HepG2 (cell line): ENCODE measurements around the gene CPNE2. TPM values are rescaled to one million over a fixed set of nuclear protein-coding genes. Genes with fewer than 3 reads are reported as not detected.
A peak's percentile ranks its signal among the peaks of the same experiment; 100 is the strongest.

Source experiments
- AFF4 ChIP-seq: sonication (generic); formaldehyde crosslinking; IDR thresholded peaks from 2 replicates; pipeline ENCODE4 v1.4.0; 2020; ENCODE audit warnings: missing genetic modification reagents
- CBFB ChIP-seq: sonication (generic); formaldehyde crosslinking; IDR thresholded peaks from 2 replicates; pipeline ENCODE4 v1.4.0; 2020; ENCODE audit warnings: missing genetic modification reagents
- CEBPB ChIP-seq: IDR thresholded peaks from 2 replicates; pipeline ENCODE4 v1.6.1; 2011; ENCODE audit warnings: low read depth, low read length, improper control_type of control experiment, borderline replicate concordance
- ETV5 ChIP-seq: IDR thresholded peaks from 2 replicates; pipeline ENCODE4 v1.6.1; 2018; ENCODE audit warnings: missing biosample characterization, missing genetic modification reagents, inconsistent platforms, borderline replicate concordance
- GATAD2A ChIP-seq: IDR thresholded peaks from 2 replicates; pipeline ENCODE4 v1.6.1; 2016
- HMG20A ChIP-seq: IDR thresholded peaks from 2 replicates; pipeline ENCODE4 v1.6.1; 2016; ENCODE audit warnings: borderline replicate concordance
- KMT2A ChIP-seq: sonication (generic); formaldehyde crosslinking; IDR thresholded peaks from 2 replicates; pipeline ENCODE4 v1.4.0; 2020; ENCODE audit warnings: missing genetic modification reagents
- MYC ChIP-seq: sonication (generic); formaldehyde crosslinking; IDR thresholded peaks from 2 replicates; pipeline ENCODE4 v1.9.0; 2021; ENCODE audit warnings: missing genetic modification reagents, borderline replicate concordance
- RARA ChIP-seq: IDR thresholded peaks from 2 replicates; pipeline ENCODE4 v1.6.1; 2016; ENCODE audit warnings: missing genetic modification reagents, missing compliant biosample characterization
- RERE ChIP-seq: IDR thresholded peaks from 2 replicates; pipeline ENCODE4 v1.6.1; 2016; ENCODE audit warnings: low read depth, missing genetic modification reagents, missing compliant biosample characterization
- RXRB ChIP-seq: IDR thresholded peaks from 2 replicates; pipeline ENCODE4 v1.6.1; 2016; ENCODE audit warnings: borderline replicate concordance, missing genetic modification reagents, missing compliant biosample characterization
- THRA ChIP-seq: sonication (generic); formaldehyde crosslinking; IDR thresholded peaks from 2 replicates; pipeline ENCODE4 v1.4.0; 2020; ENCODE audit warnings: missing genetic modification reagents, borderline replicate concordance
- ZBTB37 ChIP-seq: sonication (generic); formaldehyde crosslinking; IDR thresholded peaks from 2 replicates; pipeline ENCODE4 v1.4.0; 2020; ENCODE audit warnings: mild to moderate bottlenecking, missing genetic modification reagents
- ZNF276 ChIP-seq: sonication (generic); formaldehyde crosslinking; IDR thresholded peaks from 2 replicates; pipeline ENCODE4 v1.4.0; 2020; ENCODE audit warnings: mild to moderate bottlenecking, low read depth, missing genetic modification reagents
- ZNF614 ChIP-seq: IDR thresholded peaks from 2 replicates; pipeline ENCODE4 v1.6.1; 2018; ENCODE audit warnings: missing biosample characterization, missing genetic modification reagents, inconsistent platforms, borderline replicate concordance
- ZNF772 ChIP-seq: sonication (generic); formaldehyde crosslinking; IDR thresholded peaks from 2 replicates; pipeline ENCODE4 v1.5.0; 2020; ENCODE audit warnings: mild to moderate bottlenecking, missing genetic modification reagents
- polyA plus RNA-seq, 8 experiments: library from polyadenylated mRNA; depleted of rRNA in 3 of 8; stranded (reverse) in 7 of 8; unstranded in 1 of 8; fragments of >200 nt; fragmentation: Illumina TruSeq in 4 of 8; extraction: Trizol in 4 of 8; gene quantifications; 2 replicates each; pipeline versions ENCODE4 v1.2.1 to v1.2.3, GENCODE V29; 2011 to 2016; ENCODE audit warnings: low read depth in 4 of 8, missing spikeins in 1 of 8, mixed read lengths in 1 of 8; ENCODE audit not compliant: insufficient read depth in 1 of 8
- total RNA-seq, 5 experiments: library from RNA; depleted of rRNA; stranded (reverse); fragments of >200 nt; fragmentation: Illumina TruSeq; extraction: Trizol; gene quantifications; 2 replicates each; pipeline ENCODE4 v1.2.3, GENCODE V29; 2016; ENCODE audit warnings: low read depth in 1 of 5

Gene CPNE2
- total and polyA plus RNA-seq, 2 of the 13 experiments (the other 11 are each of a cell fraction or from before 2014, with no cell fraction given) = 10.6 to 23.3 TPM

- TF ChIP-seq HMG20A (CRISPR knock-in tag) (peak; percentile 94), GATAD2A (peak; percentile 92), MYC (CRISPR knock-in tag) (no peak), RXRB (CRISPR knock-in tag) (peak; percentile 74), ZBTB37 (CRISPR knock-in tag) (no peak), ZNF276 (CRISPR knock-in tag) (no peak), RARA (CRISPR knock-in tag) (peak; percentile 79), ETV5 (CRISPR knock-in tag) (peak; percentile 91), CEBPB (peak; percentile 32; the same call in 1 of the 2 replicates), RERE (CRISPR knock-in tag) (0 out of 2 replicates have a peak, but pooled peaks have one; percentile 18), KMT2A (no peak), THRA (CRISPR knock-in tag) (peak; percentile 64; the same call in 1 of the 2 replicates), CBFB (CRISPR knock-in tag) (0 out of 2 replicates have a peak, but pooled peaks have one; percentile 47), ZNF614 (CRISPR knock-in tag) (0 out of 2 replicates have a peak, but pooled peaks have one; percentile 46), AFF4 (CRISPR knock-in tag) (no peak), ZNF772 (CRISPR knock-in tag) (no peak)
Measured at GRCh38 chr16:57156351-57156703, 63.9 kb downstream of the CPNE2 start (continued).
